OCI-M2 (cell line): ENCODE results near the gene CHST15.

ENCODE experiments used
- DNase-seq: peaks from one replicate; lab custom pipeline; 2025; ENCODE audit not compliant: unreplicated experiment; lab: John Stamatoyannopoulos, UW

CHST15 gene

DNA sequence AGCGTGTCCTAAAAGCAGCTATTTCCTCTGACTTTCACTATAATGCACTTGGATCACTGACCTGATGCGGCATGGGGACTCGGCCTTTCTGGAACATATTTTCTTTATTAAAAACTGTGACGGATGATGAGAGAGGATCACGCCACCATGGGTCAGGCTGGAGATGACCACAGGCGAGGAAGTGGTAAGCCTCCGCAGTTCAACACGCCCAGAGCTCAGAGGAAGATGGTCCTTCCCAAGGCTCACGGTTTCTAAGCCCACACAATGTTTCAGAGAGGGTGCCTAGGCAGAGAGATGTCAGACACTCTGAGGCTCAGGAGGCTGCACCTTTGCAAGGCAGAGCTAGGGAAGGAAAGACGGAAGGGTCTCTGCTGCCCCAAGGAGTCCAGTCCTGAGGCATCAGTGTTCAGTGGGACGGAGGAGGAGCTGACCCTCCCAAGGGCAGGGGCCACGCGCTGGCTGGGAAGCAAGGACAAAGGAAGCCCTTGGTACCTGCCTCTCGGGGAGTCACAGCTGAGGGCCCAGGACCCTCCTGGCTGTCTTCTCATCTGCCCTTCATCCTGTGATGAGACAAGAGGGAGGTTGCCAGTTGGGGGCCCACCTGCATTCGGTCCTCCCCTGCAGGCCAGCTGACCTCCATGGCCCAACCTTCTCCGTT, 9.5 kb downstream of the CHST15 start:
- DNase-seq = no peak

GRCh38 chr10:124083047-124083739, 10.2 kb downstream of the CHST15 start:
- no peak for DNase-seq

GRCh38 chr10:124082555-124082954, 10.8 kb downstream of the CHST15 start:
- DNase-seq = no peak

GRCh38 chr10:124081547-124082140, 11.8 kb downstream of the CHST15 start:
- no peak for DNase-seq

- DNase-seq = no peak
Measured at GRCh38 chr10:124079864-124080263, 13.5 kb downstream of the CHST15 start.

DNA sequence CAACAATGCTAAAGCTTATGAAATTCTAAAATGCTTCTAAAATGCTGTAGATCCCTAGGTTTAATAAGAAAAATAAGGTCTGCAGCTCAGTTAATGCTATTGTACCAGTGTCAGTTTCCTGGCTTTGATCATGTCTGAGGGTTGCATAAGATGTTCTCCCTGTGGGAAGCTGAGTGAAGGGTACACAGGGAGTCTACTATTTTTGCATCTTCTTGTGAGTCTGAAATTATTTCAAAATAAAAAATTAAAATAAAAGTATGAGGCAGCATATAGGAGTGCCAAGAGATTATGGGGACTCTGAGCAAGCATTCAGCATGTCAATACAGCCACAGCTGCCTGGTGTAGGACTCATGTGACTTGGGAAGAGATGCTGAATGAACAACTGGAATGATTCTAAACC, 14.7 kb downstream of the CHST15 start:
- no peak for DNase-seq

- no peak for DNase-seq
Measured at GRCh38 chr10:124078028-124078427, 15.4 kb downstream of the CHST15 start.

DNA sequence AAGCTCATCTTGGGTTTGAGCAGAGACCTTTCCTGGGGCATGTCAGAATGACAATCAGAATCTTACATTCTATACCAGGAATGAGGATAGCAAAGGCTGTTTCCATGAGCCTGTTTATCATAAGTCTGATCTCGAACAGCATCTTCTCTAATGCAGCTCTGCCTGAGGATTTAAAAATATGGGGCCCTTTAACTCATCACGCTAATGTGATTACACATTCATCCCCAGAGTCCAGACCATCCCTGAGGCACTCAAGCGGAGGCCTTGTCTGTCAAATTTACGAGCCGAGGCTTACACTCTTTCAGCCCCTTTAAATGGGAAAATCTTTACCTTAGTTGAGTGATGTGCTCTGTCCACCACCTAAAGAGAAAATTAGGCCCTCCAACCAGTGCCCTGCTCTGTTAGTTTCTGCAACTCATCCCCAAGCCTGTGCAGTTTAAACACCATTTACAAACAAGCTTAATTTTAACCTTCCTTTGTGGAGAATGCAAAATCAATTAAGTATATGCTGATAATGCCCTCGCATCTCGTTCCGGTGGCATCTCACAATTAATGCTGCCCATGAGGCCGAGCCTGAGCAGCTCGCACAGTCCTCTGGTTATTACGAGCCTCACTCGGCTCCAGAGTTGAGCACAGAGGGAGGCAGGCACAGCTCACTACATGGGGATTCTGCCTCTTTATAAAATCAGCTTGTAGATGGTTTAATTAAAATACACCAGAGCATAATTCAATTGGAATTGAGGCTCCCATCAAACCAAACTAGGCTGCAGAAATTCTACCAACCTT, 16.0 kb downstream of the CHST15 start:
- no peak for DNase-seq

DNA sequence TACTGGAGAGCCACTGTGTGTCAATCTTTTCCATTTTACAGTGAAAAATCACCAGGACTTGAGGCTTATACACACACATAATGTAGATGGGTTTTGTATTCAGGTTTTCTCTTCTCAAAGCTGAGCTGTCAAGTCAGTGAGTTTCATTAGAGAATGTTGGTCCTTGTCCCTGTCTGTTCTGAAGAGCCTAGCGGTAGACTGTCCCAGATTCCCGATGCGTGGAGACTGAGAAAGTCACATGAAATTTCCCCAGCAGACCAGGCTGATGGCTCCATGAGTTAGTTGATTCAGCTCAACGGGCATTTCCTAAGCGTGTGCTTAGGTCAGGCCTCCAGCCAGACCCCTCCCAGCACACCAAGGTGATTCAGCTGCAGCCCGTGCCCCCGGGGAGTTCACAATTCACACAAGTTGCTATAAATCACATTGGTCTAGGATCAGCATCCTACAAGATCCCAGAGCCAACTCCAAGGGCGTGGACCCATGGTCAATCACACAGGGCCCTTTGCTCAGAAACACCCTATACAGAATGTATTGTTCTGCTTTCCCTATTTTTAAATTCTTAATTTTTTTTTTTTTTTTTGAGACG, 17.2 kb downstream of the CHST15 start:
- no peak for DNase-seq

DNA sequence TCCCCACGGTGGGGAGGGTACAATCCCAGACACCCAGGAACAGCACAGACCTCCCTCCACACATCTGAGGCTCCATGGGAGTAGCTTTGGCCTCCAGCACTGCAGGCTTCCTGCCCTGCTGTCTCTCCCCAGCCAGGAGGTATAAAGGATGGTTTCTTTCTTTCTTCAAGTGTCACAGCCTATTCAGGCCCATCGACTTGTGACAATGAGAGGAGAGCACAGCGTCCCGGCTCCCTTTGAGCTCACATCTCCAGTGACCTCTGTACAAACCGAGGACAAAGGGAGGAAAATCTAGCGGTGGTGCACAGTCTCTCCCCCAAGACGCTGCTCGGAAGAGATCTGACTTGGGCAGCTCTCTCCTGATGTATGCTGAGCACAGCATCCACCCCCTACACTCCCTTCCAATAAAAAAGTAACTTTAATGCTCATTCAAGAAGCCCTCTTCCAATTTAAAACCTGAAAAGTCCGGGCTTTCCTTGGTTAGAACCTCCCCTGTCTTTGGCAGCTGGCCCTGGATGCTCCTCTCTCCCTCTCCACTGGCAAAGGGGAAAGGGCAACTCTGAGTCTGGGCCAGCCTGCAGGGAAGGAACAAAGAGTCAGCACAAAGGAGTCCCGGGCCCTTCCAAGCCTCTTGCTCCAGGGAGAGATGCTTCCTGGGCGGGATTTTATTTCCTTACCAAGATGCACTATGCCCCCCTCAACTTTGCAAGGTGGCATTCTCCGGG, 18.0 kb downstream of the CHST15 start:
- no peak for DNase-seq

GRCh38 chr10:124074501-124075109, 18.8 kb downstream of the CHST15 start:
- DNase-seq = no peak

- no peak for DNase-seq
Measured at GRCh38 chr10:124073978-124074377, 19.4 kb downstream of the CHST15 start.

DNA sequence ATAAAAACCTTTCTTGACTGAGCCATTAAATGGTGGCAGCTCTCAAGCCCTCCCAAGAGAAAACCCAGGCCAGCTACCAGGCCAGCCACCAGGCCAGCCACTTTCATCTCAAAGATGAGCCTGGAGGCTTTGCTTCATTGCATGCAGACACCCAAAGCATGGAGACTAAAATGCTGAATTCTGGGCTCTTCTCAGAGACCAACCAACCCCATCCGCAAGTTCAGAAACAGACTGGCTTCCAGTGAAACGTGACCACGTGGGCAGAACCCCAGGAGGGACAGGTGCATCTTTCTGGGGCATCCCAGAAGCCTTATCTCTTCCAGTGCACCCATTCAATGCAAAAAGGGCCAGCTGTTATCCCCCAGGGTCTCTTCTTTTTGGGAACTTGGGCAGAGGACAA, 20.9 kb downstream of the CHST15 start:
- DNase-seq = no peak

DNA sequence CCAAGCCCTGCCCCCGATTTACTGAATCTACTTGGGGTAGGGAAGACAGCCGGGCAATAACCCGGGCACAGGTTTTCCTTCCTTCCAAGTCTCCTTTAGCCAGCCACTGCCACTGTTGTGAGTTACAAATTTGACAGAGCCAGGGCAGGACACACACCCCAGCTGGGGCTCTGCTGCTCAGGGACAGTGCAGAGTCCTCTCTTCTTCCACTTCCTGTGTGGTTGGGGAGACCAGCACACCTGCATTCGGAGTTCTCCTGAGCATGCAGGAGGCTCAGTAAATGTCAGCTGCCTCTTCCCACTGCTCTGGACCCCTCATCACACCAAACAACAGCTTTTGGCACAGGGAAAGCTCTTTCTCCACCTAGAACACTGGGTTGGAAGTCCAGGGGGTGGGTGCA, 21.3 kb downstream of the CHST15 start:
- DNase-seq = no peak

GRCh38 chr10:124071141-124071540, 22.3 kb downstream of the CHST15 start:
- DNase-seq = no peak

- DNase-seq = no peak
Measured at GRCh38 chr10:124070666-124071065, 22.7 kb downstream of the CHST15 start.

DNA sequence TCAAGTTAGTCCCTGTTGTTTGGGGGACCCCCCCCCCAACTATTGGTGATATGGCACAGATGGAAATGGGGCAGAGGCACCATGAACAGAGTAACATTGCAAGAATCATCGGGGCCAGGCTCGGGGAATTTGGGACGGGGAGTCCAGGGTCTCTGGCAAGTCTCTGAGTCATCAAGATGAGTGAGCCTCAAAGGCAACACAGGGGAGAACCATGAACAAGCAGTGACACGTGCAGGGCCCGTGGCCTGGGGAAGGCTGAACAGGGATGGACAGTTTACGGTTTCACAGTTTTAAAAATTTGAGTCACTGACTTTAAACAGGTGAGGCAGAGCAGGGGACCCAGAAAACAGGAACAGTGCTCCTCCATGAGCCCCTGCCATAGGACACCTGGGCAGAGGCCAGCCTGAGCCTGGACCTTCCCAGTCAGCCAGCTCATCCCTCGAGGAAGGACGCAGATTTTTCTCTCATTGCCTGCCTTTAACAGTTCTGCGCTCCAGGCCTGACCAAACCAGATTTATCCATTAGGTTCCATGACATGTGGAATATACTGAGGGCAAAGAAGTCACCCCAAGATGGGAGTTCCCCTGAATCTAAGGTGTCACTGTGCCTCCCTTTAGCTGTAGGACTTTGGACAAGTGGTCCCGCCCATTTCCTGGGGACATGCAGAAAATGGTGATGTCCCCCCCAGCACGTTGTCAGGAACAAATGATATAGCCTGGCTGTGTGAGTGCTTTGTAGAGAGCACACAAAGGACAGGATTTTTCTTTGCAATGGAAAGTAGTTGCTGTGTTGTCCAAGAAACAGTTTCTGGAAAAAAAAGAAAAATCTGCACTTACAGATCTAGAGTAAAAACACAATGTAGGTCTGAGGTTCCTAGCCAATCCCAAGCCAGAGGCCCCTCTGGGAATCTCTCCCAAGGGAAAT, 23.8 kb downstream of the CHST15 start:
- no peak for DNase-seq

DNA sequence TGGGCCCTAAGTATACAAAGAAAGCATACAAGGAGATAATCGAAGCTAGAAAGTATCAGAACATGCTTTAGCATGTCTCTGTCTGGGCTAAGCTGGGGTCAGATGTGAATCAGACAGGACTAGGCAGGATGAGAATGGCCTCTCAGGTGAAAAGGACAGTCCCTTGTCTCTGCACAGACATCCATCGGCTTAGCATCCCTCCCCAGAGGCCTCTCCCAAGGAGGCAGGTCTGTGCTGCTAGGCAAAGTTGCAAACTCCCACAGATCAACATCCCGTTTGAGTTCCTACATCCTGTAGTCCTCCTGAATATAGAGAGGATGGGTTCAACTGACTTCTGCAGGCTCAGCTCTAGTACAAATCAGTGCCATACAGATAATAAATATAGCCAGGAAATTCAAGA, 24.5 kb downstream of the CHST15 start:
- no peak for DNase-seq

- no peak for DNase-seq
Measured at GRCh38 chr10:124067825-124068400, 25.5 kb downstream of the CHST15 start.
